Measurements from ENCODE around the gene KCTD12.

Gene KCTD12

DNA sequence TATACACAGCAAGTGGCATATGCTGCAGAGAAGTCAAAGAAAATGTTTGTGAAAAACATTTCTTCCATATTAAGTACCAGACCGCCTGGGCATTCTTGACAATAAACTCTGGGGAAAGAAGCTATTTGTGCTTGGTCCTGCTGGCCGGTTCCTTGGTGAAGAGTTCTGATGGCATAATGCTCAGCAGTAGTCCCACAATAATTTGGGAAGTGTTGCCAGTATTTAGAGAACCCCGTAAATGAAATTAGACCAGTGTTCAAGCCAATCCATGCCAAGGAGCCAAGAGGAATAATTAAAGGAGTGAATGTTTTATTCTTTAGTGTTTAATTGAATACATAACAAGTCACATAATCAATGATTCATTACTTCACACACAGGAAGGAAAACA is 6.3 kb downstream of the KCTD12 start:
- DNase-seq (ENCODE audit: low read depth in 1 of 2, low spot score in 1 of 2): no peak
- Histone ChIP-seq H3K4me3 (replicated peaks; ENCODE audit: insufficient read depth, low read length) (no peak overlapping the region), H3K27me3 (ENCODE audit: insufficient read depth, poor library complexity, severe bottlenecking) (peaks cover 14% of the 10 kb centered on the region), H3K27ac (replicated peaks) (peak overlapping the region; percentile 8)
- TF ChIP-seq, protein P1, sequence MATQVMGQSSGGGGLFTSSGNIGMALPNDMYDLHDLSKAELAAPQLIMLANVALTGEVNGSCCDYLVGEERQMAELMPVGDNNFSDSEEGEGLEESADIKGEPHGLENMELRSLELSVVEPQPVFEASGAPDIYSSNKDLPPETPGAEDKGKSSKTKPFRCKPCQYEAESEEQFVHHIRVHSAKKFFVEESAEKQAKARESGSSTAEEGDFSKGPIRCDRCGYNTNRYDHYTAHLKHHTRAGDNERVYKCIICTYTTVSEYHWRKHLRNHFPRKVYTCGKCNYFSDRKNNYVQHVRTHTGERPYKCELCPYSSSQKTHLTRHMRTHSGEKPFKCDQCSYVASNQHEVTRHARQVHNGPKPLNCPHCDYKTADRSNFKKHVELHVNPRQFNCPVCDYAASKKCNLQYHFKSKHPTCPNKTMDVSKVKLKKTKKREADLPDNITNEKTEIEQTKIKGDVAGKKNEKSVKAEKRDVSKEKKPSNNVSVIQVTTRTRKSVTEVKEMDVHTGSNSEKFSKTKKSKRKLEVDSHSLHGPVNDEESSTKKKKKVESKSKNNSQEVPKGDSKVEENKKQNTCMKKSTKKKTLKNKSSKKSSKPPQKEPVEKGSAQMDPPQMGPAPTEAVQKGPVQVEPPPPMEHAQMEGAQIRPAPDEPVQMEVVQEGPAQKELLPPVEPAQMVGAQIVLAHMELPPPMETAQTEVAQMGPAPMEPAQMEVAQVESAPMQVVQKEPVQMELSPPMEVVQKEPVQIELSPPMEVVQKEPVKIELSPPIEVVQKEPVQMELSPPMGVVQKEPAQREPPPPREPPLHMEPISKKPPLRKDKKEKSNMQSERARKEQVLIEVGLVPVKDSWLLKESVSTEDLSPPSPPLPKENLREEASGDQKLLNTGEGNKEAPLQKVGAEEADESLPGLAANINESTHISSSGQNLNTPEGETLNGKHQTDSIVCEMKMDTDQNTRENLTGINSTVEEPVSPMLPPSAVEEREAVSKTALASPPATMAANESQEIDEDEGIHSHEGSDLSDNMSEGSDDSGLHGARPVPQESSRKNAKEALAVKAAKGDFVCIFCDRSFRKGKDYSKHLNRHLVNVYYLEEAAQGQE (IDR thresholded peaks at IDR 0.05; ENCODE audit: insufficient replicate concordance, low read depth): no peak
- TF ChIP-seq GABPA (IDR thresholded peaks at IDR 0.05; ENCODE audit: low read depth) (no peak), SPI1 (IDR thresholded peaks at IDR 0.05; ENCODE audit: borderline replicate concordance, low read depth) (no peak), POLR2AphosphoS5 (IDR thresholded peaks at IDR 0.05; ENCODE audit: low read depth) (no peak)
- TF ChIP-seq, protein P2, sequence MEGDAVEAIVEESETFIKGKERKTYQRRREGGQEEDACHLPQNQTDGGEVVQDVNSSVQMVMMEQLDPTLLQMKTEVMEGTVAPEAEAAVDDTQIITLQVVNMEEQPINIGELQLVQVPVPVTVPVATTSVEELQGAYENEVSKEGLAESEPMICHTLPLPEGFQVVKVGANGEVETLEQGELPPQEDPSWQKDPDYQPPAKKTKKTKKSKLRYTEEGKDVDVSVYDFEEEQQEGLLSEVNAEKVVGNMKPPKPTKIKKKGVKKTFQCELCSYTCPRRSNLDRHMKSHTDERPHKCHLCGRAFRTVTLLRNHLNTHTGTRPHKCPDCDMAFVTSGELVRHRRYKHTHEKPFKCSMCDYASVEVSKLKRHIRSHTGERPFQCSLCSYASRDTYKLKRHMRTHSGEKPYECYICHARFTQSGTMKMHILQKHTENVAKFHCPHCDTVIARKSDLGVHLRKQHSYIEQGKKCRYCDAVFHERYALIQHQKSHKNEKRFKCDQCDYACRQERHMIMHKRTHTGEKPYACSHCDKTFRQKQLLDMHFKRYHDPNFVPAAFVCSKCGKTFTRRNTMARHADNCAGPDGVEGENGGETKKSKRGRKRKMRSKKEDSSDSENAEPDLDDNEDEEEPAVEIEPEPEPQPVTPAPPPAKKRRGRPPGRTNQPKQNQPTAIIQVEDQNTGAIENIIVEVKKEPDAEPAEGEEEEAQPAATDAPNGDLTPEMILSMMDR (IDR thresholded peaks at IDR 0.05; ENCODE audit: insufficient read depth, low read length): no peak

DNA sequence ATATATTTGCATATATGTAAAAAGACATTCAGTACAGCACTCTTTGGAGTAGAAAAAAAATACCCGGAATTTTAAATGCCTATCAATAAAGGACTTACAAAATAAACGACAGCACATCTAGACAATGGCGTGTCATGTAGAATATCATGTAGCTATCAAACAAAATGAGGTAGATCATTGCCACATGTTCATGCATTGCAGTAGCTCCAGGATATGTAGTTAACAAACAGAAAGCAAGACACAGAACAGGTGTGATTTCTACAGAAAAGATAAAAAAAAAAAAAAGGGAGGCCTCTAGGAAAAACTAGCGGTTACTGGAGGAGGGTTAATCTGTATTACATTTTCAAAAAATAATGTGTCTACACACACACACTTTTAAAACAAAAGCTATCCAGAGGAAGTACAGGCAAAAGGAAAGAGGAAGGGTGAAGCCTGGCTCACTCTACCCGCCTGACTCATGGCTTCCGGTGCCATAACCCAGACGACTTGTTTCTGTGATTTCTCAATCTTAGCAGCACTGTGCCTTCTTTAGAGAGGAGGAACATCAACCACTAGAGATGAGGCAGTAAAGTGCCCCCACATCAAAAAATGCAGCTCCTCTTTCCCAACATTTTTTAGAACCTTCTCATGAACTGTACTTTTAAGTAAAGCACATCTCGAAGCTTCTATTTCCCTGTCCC is 6.9 kb downstream of the KCTD12 start:
- TF ChIP-seq, protein P1 (IDR thresholded peaks at IDR 0.05; ENCODE audit: insufficient replicate concordance, low read depth): peak; percentile 24
- TF ChIP-seq GABPA (IDR thresholded peaks at IDR 0.05; ENCODE audit: low read depth) (peak; percentile 74), POLR2AphosphoS5 (IDR thresholded peaks at IDR 0.05; ENCODE audit: low read depth) (peak; percentile 94), SPI1 (IDR thresholded peaks at IDR 0.05; ENCODE audit: borderline replicate concordance, low read depth) (peak; percentile 96)
- TF ChIP-seq, protein P2 (IDR thresholded peaks at IDR 0.05; ENCODE audit: insufficient read depth, low read length): no peak
- peak overlapping the region; percentile 57 for H3K27ac ChIP-seq (replicated peaks)
- peaks cover 9% of the 10 kb centered on the region for H3K27me3 ChIP-seq (ENCODE audit: insufficient read depth, poor library complexity, severe bottlenecking)
- no peak overlapping the region for H3K4me3 ChIP-seq (replicated peaks; ENCODE audit: insufficient read depth, low read length)
- DNase-seq (ENCODE audit: low read depth in 1 of 2, low spot score in 1 of 2): peak; percentile 82 to 97

DNA sequence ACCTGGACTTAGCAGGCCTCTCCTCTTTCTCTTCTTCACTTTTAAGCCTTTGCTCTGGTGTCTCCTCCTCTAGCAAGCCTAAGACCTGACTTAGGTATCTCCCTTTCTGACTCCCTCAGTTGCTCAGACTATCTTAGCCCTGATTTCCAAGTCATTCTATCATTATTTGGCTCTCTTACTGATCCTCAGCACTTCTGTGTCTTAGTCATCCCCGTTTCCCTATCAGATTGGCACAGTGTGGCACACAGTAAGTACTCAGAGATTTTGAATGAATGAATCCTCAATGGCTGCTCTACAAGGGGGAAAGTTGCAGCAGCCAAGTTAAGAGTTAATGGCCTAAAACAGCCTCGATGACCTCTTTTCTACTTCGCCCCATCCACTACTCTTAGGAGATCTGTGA is 8.2 kb downstream of the KCTD12 start:
- Histone ChIP-seq H3K4me3 (replicated peaks; ENCODE audit: insufficient read depth, low read length) (no peak overlapping the region), H3K27me3 (ENCODE audit: insufficient read depth, poor library complexity, severe bottlenecking) (peaks cover 2% of the 10 kb centered on the region), H3K27ac (replicated peaks) (no peak overlapping the region)
- TF ChIP-seq POLR2AphosphoS5 (IDR thresholded peaks at IDR 0.05; ENCODE audit: low read depth): no peak
- TF ChIP-seq, protein P2 (IDR thresholded peaks at IDR 0.05; ENCODE audit: insufficient read depth, low read length): no peak
- TF ChIP-seq SPI1 (IDR thresholded peaks at IDR 0.05; ENCODE audit: borderline replicate concordance, low read depth): no peak
- no peak for TF ChIP-seq GABPA (IDR thresholded peaks at IDR 0.05; ENCODE audit: low read depth)
- TF ChIP-seq, protein P1 (IDR thresholded peaks at IDR 0.05; ENCODE audit: insufficient replicate concordance, low read depth): no peak
- DNase-seq (ENCODE audit: low read depth in 1 of 2, low spot score in 1 of 2): no peak

Data from HL-60 (cell line).